ENCODE data around the gene MYO15B. TPM values are rescaled to one million over a fixed set of nuclear protein-coding genes. Genes with fewer than 3 reads are reported as not detected.

Gene MYO15B
- total and polyA plus RNA-seq, 2 of the 13 experiments (the other 11 are each of a cell fraction or from before 2014, with no cell fraction given), result 2.8 to 8.1 TPM

- TF ChIP-seq ZNF275 (CRISPR knock-in tag; IDR thresholded peaks at IDR 0.05; ENCODE audit: borderline replicate concordance) (no peak), BCL3 (CRISPR knock-in tag; IDR thresholded peaks at IDR 0.05) (peak; percentile 95), ELF4 (CRISPR knock-in tag; IDR thresholded peaks at IDR 0.05; ENCODE audit: borderline replicate concordance) (no peak; the same call in 1 of the 2 replicates), FOXK1 (CRISPR knock-in tag; IDR thresholded peaks at IDR 0.05; ENCODE audit: borderline replicate concordance, low read depth) (peak; percentile 59; the same call in 1 of the 2 replicates), ATF2 (CRISPR knock-in tag; IDR thresholded peaks at IDR 0.05) (peak; percentile 67; the same call in 1 of the 2 replicates), ZNF274 (CRISPR knock-in tag; IDR thresholded peaks at IDR 0.05) (peak; percentile 81; the same call in 1 of the 2 replicates), ZNF292 (CRISPR knock-in tag; IDR thresholded peaks at IDR 0.05; ENCODE audit: borderline replicate concordance, low read depth) (peak; percentile 52; the same call in 1 of the 2 replicates), ZNF180 (CRISPR knock-in tag; IDR thresholded peaks at IDR 0.05; ENCODE audit: borderline replicate concordance, low read depth) (no peak), ZNF598 (CRISPR knock-in tag; IDR thresholded peaks at IDR 0.05; ENCODE audit: borderline replicate concordance) (peak; percentile 95), CENPT (CRISPR knock-in tag; IDR thresholded peaks at IDR 0.05; ENCODE audit: low read depth) (no peak), ZNF543 (CRISPR knock-in tag; IDR thresholded peaks at IDR 0.05) (no peak), STAG1 (CRISPR knock-in tag; IDR thresholded peaks at IDR 0.05) (no peak), AKNA (CRISPR knock-in tag; IDR thresholded peaks at IDR 0.05; ENCODE audit: borderline replicate concordance) (no peak), ZNF629 (CRISPR knock-in tag; conservative IDR thresholded peaks at IDR 0.05) (no peak; the same call in 1 of the 2 replicates), NRL (CRISPR knock-in tag; IDR thresholded peaks at IDR 0.05; ENCODE audit: borderline replicate concordance) (peak; percentile 82)
These were observed 58.5 kb downstream of the MYO15B start (continued) for GRCh38 chr17:75645889-75646637.

Measured in HepG2 (cell line).